Activated CD8-positive, alpha-beta T cell treated with anti-CD3 and anti-CD28 coated beads, Interleukin-2, amount 10 ng/mL, durations not matched to agents 7 days and 5 days (primary cell): ENCODE data around the gene STX7. TPM values are rescaled to one million over a fixed set of nuclear protein-coding genes. Genes with fewer than 3 reads are reported as not detected.

ENCODE experiments used
- ATAC-seq: fragments of 150-1000 bp; cut with Tn5 transposase; one replicate; pipeline ENCODE4 v1.10.0; 2021; ENCODE audit warnings: moderate library complexity
- CTCF ChIA-PET: fragments of 350-600 bp; sonication (Branson Sonifier 250); formaldehyde crosslinking; loops from one replicate; lab custom pipeline; 2021; ENCODE audit warnings: antibody characterized with exemption; lab: Charles Lee
- POLR2A ChIA-PET: fragments of 350-600 bp; sonication (Branson Sonifier 250); formaldehyde crosslinking; loops from one replicate; lab custom pipeline; 2021; ENCODE audit warnings: antibody characterized with exemption; lab: Charles Lee
- DNase-seq: peaks from one replicate; pipeline ENCODE4 v3.0.0-alpha.2; 2020
- H3K27ac Mint-ChIP-seq: one replicate; pipeline ENCODE4 v1.8.0; 2021; ENCODE audit warnings: mild to moderate bottlenecking, mixed read lengths
- H3K27me3 Mint-ChIP-seq: one replicate; pipeline ENCODE4 v1.8.0; 2021; ENCODE audit warnings: low read depth, mixed read lengths
- H3K36me3 Mint-ChIP-seq: one replicate; pipeline ENCODE4 v1.8.0; 2021; ENCODE audit warnings: low read depth, mixed read lengths
- H3K4me1 Mint-ChIP-seq: one replicate; pipeline ENCODE4 v1.8.0; 2021; ENCODE audit warnings: low read depth, mixed read lengths
- H3K4me3 Mint-ChIP-seq: one replicate; pipeline ENCODE4 v1.8.0; 2021; ENCODE audit warnings: mild to moderate bottlenecking, mixed read lengths
- H3K9me3 Mint-ChIP-seq: one replicate; pipeline ENCODE4 v1.8.0; 2022; ENCODE audit warnings: mixed read lengths; ENCODE audit not compliant: insufficient read depth
- total RNA-seq, 2 experiments: library from RNA; stranded (reverse); gene quantifications; one replicate each; pipeline ENCODE4 v1.2.3, GENCODE V29; 2021

STX7 gene
- total RNA-seq, 2 experiments from 2014 or later, result 16.0 to 16.4 TPM

GRCh38 chr6:132471787-132472186 is 41.1 kb downstream of the STX7 start:
- Mint-ChIP-seq H3K4me1 (no peaks in the 10 kb centered on the region), H3K36me3 (peaks cover 9% of the 10 kb centered on the region), H3K27ac (no peak overlapping the region), H3K4me3 (no peak overlapping the region), H3K27me3 (no peaks in the 10 kb centered on the region), H3K9me3 (no peaks in the 10 kb centered on the region)
- DNase-seq (no peak), ATAC-seq (no peak)
- ChIA-PET POLR2A (no interaction called here), CTCF (interaction anchor here (1.1 to 3.2 kb wide), 5 partner anchors 9 to 192 kb away, joined by 3 to 21 read pairs (median 3); no protein-coding TSS in a partner anchor)

DNA sequence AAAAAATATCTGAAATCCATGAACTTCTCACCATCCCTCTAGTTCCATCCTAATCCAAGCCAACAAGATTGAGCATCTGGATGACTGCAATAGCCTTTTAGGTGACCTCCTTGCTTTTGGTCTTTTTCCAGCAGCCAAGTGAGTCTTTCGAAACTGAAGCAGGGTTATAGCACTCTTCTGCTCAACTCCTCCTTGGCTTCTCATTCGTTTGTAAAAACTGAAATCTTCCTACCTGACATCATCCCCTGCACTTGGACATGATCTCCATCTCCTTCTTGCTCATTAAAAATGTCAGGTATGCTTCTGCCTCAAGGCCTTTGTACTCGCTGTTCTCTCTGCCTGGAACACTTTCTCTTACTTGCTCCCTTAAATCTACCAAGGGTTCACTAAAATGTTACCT is 46.0 kb downstream of the STX7 start:
- H3K4me3 Mint-ChIP-seq, result no peak overlapping the region
- no peaks in the 10 kb centered on the region for H3K4me1 Mint-ChIP-seq
- ChIA-PET CTCF (interaction anchor here (1.6 to 4.1 kb wide), 2 partner anchors 17 to 187 kb away, joined by 4 to 25 read pairs; no protein-coding TSS in a partner anchor), POLR2A (no interaction called here)
- no peak overlapping the region for H3K27ac Mint-ChIP-seq
- H3K36me3 Mint-ChIP-seq, result peaks cover 21% of the 10 kb centered on the region
- ATAC-seq (no peak), DNase-seq (no peak)
- H3K9me3 Mint-ChIP-seq, result no peaks in the 10 kb centered on the region
- no peaks in the 10 kb centered on the region for H3K27me3 Mint-ChIP-seq

DNA sequence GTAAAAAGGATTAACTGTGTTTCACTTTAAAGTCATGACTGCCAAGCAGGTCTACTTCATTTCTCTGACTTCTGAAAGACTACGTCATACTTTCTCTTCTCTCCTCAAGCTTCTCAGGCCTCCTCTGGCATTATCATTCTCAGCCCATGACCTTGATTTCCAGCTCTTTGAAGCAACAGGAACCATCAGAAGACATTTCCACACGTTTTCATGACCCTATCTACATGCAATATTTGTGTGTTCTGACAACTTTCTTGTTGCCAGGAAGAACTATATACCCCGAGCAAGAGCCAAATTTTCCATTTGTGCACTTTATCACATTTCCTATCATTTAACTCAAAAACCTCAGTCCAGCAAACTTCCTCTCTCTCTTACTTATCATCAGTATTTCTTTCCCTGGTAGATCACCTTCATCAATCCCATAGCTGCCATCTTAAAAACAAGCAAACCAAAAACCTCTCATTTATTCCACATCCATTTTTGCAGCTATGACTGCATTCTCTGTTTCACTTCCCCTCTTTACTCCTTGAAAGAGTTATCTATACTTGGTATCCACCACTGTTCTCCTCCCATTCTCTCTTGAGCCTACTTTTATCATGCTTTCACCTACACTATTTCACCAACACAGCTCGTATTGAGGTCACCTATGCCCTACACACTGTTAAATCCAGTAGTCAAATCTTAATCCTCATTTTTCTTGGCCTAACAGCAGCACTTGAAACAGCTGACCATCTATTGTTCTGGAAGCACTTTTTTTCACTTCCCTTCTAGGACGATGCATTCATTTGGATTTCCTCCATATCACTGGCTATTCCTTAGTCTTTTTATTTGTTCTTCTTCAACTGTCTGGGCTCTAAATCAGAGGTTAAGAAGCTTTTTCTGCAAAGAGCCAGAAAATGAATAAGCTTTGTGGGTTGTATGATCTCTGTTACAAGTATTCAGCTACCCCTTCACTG is 47.1 kb downstream of the STX7 start:
- Mint-ChIP-seq H3K4me3 (no peak overlapping the region), H3K27me3 (no peaks in the 10 kb centered on the region), H3K36me3 (peaks cover 18% of the 10 kb centered on the region), H3K9me3 (no peaks in the 10 kb centered on the region), H3K27ac (no peak overlapping the region), H3K4me1 (no peaks in the 10 kb centered on the region)
- CTCF ChIA-PET, result interaction anchor here (1.7 to 4.1 kb wide), 2 partner anchors 19 to 186 kb away, joined by 8 to 25 read pairs; no protein-coding TSS in a partner anchor
- POLR2A ChIA-PET, result no interaction called here
- DNase-seq, result no peak
- ATAC-seq, result no peak

DNA sequence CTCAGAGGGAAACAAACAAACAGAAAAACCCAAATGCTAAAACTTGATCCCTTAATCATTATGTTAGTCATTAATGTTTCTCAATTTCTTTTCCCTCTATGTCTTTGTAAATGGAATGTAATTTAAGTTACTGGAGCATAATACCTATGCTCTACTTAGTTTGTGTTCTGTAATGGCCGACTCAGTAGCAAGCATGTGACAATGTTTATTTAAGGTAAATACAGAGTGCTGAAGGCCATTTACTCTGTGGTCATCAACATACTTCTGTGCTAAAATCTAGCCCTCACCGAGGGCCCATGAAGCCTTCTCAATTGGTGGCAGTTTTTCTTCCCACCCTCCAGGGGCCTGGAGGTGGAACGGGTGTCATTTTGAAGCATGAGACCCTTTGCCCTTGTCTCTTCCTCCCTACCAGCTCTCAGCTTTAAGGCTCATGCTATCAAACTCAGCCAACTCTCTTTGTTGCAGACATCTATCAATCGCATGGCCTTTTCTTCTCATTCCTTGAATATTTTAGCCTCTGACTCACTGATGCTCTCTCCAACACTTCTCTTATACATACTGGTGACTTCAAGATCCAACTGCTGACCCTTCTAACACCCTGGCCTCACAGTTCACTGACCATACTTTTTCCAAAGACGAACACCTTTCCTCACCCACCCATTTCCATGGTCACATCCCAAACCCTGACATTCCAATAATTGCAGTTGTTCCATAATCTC is 48.2 kb downstream of the STX7 start:
- H3K27ac Mint-ChIP-seq, result no peak overlapping the region
- CTCF ChIA-PET, result interaction anchor here (1.7 to 4.1 kb wide), 2 partner anchors 20 to 185 kb away, joined by 8 to 25 read pairs; no protein-coding TSS in a partner anchor

GRCh38 chr6:132461958-132462357 is 51.0 kb downstream of the STX7 start:
- Mint-ChIP-seq H3K4me3 (no peak overlapping the region), H3K27me3 (no peaks in the 10 kb centered on the region), H3K4me1 (peaks cover 1% of the 10 kb centered on the region), H3K9me3 (no peaks in the 10 kb centered on the region), H3K27ac (no peak overlapping the region), H3K36me3 (peaks cover 24% of the 10 kb centered on the region)
- ATAC-seq (no peak), DNase-seq (no peak)
- ChIA-PET CTCF (interaction anchor here (1.1 kb wide), 1 partner anchor 182 kb away, joined by 3 read pairs; no protein-coding TSS in a partner anchor), POLR2A (no interaction called here)

More for the DNA sequence above, 48.2 kb downstream of the STX7 start:
- POLR2A ChIA-PET, result no interaction called here
- no peaks in the 10 kb centered on the region for H3K4me1 Mint-ChIP-seq
- no peak for ATAC-seq
- no peaks in the 10 kb centered on the region for H3K9me3 Mint-ChIP-seq
- peaks cover 17% of the 10 kb centered on the region for H3K36me3 Mint-ChIP-seq
- no peaks in the 10 kb centered on the region for H3K27me3 Mint-ChIP-seq
- no peak overlapping the region for H3K4me3 Mint-ChIP-seq
- DNase-seq, result no peak

DNA sequence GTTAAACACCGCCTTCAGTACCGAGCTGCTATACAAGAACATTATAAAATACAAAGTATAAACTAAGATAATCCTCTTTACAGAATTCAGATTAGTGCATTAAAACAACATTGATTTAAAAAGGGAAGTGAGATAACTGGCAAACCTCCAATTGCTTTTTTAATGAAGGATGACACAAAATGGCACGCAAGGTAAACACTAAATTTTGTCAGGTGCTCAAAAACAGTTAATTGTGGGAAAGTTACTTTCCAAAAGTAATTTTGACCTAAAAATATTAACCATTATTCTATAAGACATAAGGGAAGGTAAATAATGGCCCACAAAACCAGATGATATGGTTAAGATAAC is 53.3 kb downstream of the STX7 start:
- POLR2A ChIA-PET, result no interaction called here
- H3K36me3 Mint-ChIP-seq, result peaks cover 27% of the 10 kb centered on the region
- CTCF ChIA-PET, result no interaction called here

DNA sequence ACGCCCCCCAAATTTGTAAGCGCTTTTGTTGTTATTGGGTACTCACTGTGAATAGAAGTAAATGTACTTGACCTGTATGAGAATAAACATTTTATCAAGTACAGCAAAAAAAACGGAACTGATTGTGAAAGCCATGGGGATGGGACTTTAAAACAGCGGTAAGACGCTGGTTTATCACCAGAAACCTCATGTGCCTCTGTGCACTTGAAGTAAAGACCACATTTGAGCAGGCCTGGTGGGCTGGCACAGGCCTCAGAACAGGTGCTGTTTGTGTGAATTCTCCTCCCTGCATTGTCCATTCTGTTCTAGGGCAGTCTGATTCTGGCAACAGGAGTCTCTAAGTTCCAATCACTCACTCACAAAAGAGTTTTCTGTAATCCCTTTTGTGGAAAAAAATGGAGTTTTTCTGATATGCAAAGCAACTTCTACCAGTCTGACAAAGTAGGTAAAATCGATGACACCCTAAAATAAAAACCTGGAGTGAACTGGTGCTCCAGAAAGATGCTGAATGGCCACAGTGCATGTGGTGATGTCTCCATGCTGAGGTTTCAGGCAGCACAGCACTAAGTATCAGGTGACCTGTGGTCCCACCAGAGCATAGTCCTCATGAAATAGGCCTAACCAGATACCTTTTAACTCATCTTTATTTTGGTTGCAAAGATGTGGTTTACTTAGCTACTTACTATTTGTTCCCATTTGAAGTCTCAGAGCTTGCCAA is 53.9 kb downstream of the STX7 start:
- Mint-ChIP-seq H3K4me1 (peaks cover 5% of the 10 kb centered on the region), H3K27ac (no peak overlapping the region), H3K27me3 (no peaks in the 10 kb centered on the region), H3K4me3 (no peak overlapping the region), H3K36me3 (peaks cover 27% of the 10 kb centered on the region), H3K9me3 (no peaks in the 10 kb centered on the region)
- ChIA-PET CTCF (no interaction called here), POLR2A (no interaction called here)
- DNase-seq (no peak), ATAC-seq (no peak)

More for the DNA sequence above, 53.3 kb downstream of the STX7 start:
- peaks cover 5% of the 10 kb centered on the region for H3K4me1 Mint-ChIP-seq
- DNase-seq, result no peak
- H3K27ac Mint-ChIP-seq, result no peak overlapping the region
- no peaks in the 10 kb centered on the region for H3K9me3 Mint-ChIP-seq
- H3K27me3 Mint-ChIP-seq, result no peaks in the 10 kb centered on the region
- no peak for ATAC-seq
- no peak overlapping the region for H3K4me3 Mint-ChIP-seq

GRCh38 chr6:132456700-132457143 is 56.2 kb downstream of the STX7 start:
- H3K27ac Mint-ChIP-seq, result no peak overlapping the region
- ChIA-PET CTCF (interaction anchor here (0.8 to 3.2 kb wide), 3 partner anchors 15 to 177 kb away, joined by 3 to 23 read pairs (median 9); no protein-coding TSS in a partner anchor), POLR2A (no interaction called here)
- ATAC-seq (no peak), DNase-seq (no peak)
- peaks cover 5% of the 10 kb centered on the region for H3K4me1 Mint-ChIP-seq
- H3K36me3 Mint-ChIP-seq, result peaks cover 15% of the 10 kb centered on the region
- H3K4me3 Mint-ChIP-seq, result no peak overlapping the region
- H3K27me3 Mint-ChIP-seq, result no peaks in the 10 kb centered on the region
- H3K9me3 Mint-ChIP-seq, result no peaks in the 10 kb centered on the region

DNA sequence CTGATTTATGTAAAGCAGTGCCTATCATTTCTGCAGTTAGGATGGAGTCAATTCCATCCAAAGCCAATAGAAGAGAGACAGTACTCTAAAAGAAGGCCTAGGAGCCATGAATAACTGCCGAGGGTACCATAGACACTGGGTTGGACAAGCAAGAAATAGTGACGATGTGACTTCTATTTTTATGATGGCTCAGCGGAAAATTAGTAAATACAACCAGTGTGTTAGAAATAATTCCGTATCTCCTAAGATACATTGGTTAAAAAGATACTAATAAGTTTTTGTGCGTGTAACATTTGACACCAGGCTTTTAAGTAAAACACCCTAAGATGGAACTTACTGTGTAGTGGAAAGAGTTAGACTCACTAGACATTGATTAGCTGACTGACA is 66.1 kb downstream of the STX7 start:
- CTCF ChIA-PET, result interaction anchor here (2.6 kb wide), 1 partner anchor 167 kb away, joined by 7 read pairs; no protein-coding TSS in a partner anchor
- ATAC-seq (no peak), DNase-seq (no peak)
- Mint-ChIP-seq H3K27me3 (no peaks in the 10 kb centered on the region), H3K4me1 (no peaks in the 10 kb centered on the region), H3K27ac (no peak overlapping the region), H3K9me3 (peaks cover 3% of the 10 kb centered on the region), H3K36me3 (peaks cover 7% of the 10 kb centered on the region), H3K4me3 (no peak overlapping the region)
- POLR2A ChIA-PET, result no interaction called here

DNA sequence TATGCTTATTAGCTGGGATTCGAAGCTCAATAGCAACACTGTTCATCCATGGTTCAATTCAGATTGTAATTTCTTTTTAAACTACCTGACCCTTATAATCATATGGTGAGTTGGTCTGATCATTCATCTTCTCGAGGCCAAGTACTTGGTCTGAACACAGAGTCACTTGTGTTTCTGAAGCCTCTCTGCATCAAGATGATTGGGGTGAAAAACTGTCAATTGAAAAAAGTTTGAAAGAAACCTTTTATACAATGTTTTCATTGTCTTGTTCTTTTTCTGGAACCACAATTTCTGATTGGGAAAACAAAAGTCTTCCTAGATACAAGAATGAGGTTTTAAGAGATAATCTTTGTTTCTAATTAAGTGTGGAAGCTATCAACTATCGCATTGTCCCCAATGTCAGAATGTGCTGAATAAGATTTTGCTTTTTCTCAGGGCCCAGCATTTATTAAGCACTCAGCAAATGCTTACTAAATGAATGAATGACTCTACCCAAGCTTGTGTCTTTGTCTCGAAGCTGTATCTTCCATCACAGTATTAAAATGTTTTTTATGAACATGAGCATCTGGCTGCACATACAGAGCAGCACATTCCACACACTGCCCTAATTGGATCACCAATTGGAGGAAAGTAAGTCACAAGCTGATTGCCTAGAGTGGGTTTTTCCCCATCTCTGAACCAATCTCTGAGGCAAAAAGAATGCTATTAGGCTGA is 66.6 kb downstream of the STX7 start:
- POLR2A ChIA-PET, result no interaction called here
- Mint-ChIP-seq H3K36me3 (peaks cover 7% of the 10 kb centered on the region), H3K27me3 (no peaks in the 10 kb centered on the region), H3K4me1 (no peaks in the 10 kb centered on the region), H3K9me3 (peaks cover 6% of the 10 kb centered on the region), H3K27ac (no peak overlapping the region), H3K4me3 (no peak overlapping the region)
- ATAC-seq, result no peak
- CTCF ChIA-PET, result interaction anchor here (2.6 kb wide), 1 partner anchor 166 kb away, joined by 7 read pairs; no protein-coding TSS in a partner anchor
- DNase-seq, result no peak
